Measurements from ENCODE around the gene TSPAN10. TPM values are rescaled to one million over a fixed set of nuclear protein-coding genes. Genes with fewer than 3 reads are reported as not detected.

TSPAN10 gene
- total and polyA plus RNA-seq, 2 of the 13 experiments (the other 11 are each of a cell fraction or from before 2014, with no cell fraction given): 0.54 to 0.75 TPM

- TF ChIP-seq SMARCE1 (IDR thresholded peaks at IDR 0.05; ENCODE audit: borderline replicate concordance) (no peak), ZNF646 (CRISPR knock-in tag; IDR thresholded peaks at IDR 0.05) (no peak), CCDC6 (CRISPR knock-in tag; IDR thresholded peaks at IDR 0.05) (no peak), NRL (CRISPR knock-in tag; IDR thresholded peaks at IDR 0.05; ENCODE audit: borderline replicate concordance) (no peak), HES4 (CRISPR knock-in tag; IDR thresholded peaks at IDR 0.05; ENCODE audit: borderline replicate concordance) (no peak), TBX2 (CRISPR knock-in tag; IDR thresholded peaks at IDR 0.05; ENCODE audit: borderline replicate concordance) (no peak), ZNF501 (CRISPR knock-in tag; IDR thresholded peaks at IDR 0.05) (peak; percentile 46), ISX (CRISPR knock-in tag; conservative IDR thresholded peaks at IDR 0.05) (no peak), ESRRA (CRISPR knock-in tag; IDR thresholded peaks at IDR 0.05; ENCODE audit: low read depth) (no peak), MYC (CRISPR knock-in tag; IDR thresholded peaks at IDR 0.05; ENCODE audit: borderline replicate concordance) (no peak), ZNF121 (CRISPR knock-in tag; IDR thresholded peaks at IDR 0.05) (0 out of 2 replicates have a peak, but pooled peaks have one; percentile 46), FOXC1 (CRISPR knock-in tag; IDR thresholded peaks at IDR 0.05; ENCODE audit: borderline replicate concordance) (peak; percentile 20; the same call in 1 of the 2 replicates), ZSCAN21 (CRISPR knock-in tag; IDR thresholded peaks at IDR 0.05; ENCODE audit: borderline replicate concordance) (no peak), ZNF746 (CRISPR knock-in tag; IDR thresholded peaks at IDR 0.05) (0 out of 2 replicates have a peak, but pooled peaks have one; percentile 16), SRY (CRISPR knock-in tag; IDR thresholded peaks at IDR 0.05) (no peak)
- TF ChIP-seq, protein P1, sequence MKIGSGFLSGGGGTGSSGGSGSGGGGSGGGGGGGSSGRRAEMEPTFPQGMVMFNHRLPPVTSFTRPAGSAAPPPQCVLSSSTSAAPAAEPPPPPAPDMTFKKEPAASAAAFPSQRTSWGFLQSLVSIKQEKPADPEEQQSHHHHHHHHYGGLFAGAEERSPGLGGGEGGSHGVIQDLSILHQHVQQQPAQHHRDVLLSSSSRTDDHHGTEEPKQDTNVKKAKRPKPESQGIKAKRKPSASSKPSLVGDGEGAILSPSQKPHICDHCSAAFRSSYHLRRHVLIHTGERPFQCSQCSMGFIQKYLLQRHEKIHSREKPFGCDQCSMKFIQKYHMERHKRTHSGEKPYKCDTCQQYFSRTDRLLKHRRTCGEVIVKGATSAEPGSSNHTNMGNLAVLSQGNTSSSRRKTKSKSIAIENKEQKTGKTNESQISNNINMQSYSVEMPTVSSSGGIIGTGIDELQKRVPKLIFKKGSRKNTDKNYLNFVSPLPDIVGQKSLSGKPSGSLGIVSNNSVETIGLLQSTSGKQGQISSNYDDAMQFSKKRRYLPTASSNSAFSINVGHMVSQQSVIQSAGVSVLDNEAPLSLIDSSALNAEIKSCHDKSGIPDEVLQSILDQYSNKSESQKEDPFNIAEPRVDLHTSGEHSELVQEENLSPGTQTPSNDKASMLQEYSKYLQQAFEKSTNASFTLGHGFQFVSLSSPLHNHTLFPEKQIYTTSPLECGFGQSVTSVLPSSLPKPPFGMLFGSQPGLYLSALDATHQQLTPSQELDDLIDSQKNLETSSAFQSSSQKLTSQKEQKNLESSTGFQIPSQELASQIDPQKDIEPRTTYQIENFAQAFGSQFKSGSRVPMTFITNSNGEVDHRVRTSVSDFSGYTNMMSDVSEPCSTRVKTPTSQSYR (CRISPR knock-in tag; IDR thresholded peaks at IDR 0.05; ENCODE audit: borderline replicate concordance): no peak
- TF ChIP-seq, protein P2, sequence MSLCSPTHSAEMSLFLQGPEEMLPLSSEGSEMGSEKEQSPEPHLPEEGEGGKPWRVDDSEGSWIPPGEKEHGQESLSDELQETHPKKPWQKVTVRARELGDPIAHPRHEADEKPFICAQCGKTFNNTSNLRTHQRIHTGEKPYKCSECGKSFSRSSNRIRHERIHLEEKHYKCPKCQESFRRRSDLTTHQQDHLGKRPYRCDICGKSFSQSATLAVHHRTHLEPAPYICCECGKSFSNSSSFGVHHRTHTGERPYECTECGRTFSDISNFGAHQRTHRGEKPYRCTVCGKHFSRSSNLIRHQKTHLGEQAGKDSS (CRISPR knock-in tag; IDR thresholded peaks at IDR 0.05; ENCODE audit: borderline replicate concordance, low read depth): peak; percentile 2; the same call in 1 of the 2 replicates
These were observed 29.0 kb downstream of the TSPAN10 start (continued) for GRCh38 chr17:81666092-81666341.

All from HepG2 (cell line).